Neuron (in vitro differentiated cells): ENCODE data around the gene ADAMTS2.

Source experiments
- H2AFZ ChIP-seq: one replicate; pipeline ENCODE4 v1.6.1; 2013; ENCODE audit warnings: low read depth, mild to moderate bottlenecking, inconsistent platforms, low read length, moderate library complexity
- H3K27me3 ChIP-seq: one replicate; pipeline ENCODE4 v1.6.1; 2013; ENCODE audit warnings: low read length; ENCODE audit not compliant: insufficient read depth
- H3K36me3 ChIP-seq: one replicate; pipeline ENCODE4 v1.6.1; 2013; ENCODE audit warnings: low read length; ENCODE audit not compliant: insufficient read depth
- H3K4me1 ChIP-seq: one replicate; pipeline ENCODE4 v1.6.1; 2013; ENCODE audit warnings: low read length; ENCODE audit not compliant: insufficient read depth
- H3K4me3 ChIP-seq: 2 replicates; pipeline ENCODE4 v1.5.1; 2013; ENCODE audit warnings: mild to moderate bottlenecking, low read length, moderate library complexity
- H3K9me3 ChIP-seq: one replicate; pipeline ENCODE4 v1.6.1; 2013; ENCODE audit warnings: low read length

ADAMTS2 gene

GRCh38 chr5:179195561-179196404 is 149.5 kb downstream of the ADAMTS2 start:
- Histone ChIP-seq H3K4me3 (no peak overlapping the region), H3K4me1 (no peaks in the 10 kb centered on the region), H2AFZ (no peak overlapping the region), H3K27me3 (peaks cover 6% of the 10 kb centered on the region), H3K9me3 (no peaks in the 10 kb centered on the region), H3K36me3 (no peaks in the 10 kb centered on the region)

DNA sequence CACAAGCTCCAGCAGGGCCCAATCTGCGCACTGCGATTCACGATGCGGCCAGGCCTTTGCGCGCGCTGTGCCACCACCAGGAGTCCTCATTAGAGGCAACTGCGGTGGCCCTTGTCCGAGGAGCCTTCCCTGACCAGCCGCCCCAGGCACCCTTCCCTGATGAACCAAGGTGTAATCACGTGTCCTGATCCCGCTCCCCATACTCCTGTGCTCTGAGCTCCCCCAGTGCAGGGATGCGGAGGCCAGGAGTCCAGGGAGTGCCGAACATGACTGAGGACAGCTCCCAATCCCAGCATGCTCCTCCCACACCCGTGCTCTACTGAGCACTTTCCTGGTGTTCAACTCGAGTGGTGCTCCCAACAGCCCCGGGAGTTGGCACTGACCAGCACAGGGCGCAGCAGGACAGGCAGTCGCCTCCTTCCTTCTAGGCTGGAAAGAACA is 150.3 kb downstream of the ADAMTS2 start:
- no peaks in the 10 kb centered on the region for H3K36me3 ChIP-seq

GRCh38 chr5:179194201-179194910 is 150.9 kb downstream of the ADAMTS2 start:
- H3K9me3 ChIP-seq, result no peaks in the 10 kb centered on the region
- H3K36me3 ChIP-seq, result no peaks in the 10 kb centered on the region
- H3K4me3 ChIP-seq, result no peak overlapping the region
- no peaks in the 10 kb centered on the region for H3K4me1 ChIP-seq
- peaks cover 6% of the 10 kb centered on the region for H3K27me3 ChIP-seq
- H2AFZ ChIP-seq, result no peak overlapping the region

More for the DNA sequence above, 150.3 kb downstream of the ADAMTS2 start:
- no peak overlapping the region for H3K4me3 ChIP-seq
- no peaks in the 10 kb centered on the region for H3K9me3 ChIP-seq
- H3K27me3 ChIP-seq, result peaks cover 6% of the 10 kb centered on the region
- no peak overlapping the region for H2AFZ ChIP-seq
- H3K4me1 ChIP-seq, result no peaks in the 10 kb centered on the region

GRCh38 chr5:179193746-179194145 is 151.5 kb downstream of the ADAMTS2 start:
- no peak overlapping the region for H3K4me3 ChIP-seq
- no peaks in the 10 kb centered on the region for H3K9me3 ChIP-seq

DNA sequence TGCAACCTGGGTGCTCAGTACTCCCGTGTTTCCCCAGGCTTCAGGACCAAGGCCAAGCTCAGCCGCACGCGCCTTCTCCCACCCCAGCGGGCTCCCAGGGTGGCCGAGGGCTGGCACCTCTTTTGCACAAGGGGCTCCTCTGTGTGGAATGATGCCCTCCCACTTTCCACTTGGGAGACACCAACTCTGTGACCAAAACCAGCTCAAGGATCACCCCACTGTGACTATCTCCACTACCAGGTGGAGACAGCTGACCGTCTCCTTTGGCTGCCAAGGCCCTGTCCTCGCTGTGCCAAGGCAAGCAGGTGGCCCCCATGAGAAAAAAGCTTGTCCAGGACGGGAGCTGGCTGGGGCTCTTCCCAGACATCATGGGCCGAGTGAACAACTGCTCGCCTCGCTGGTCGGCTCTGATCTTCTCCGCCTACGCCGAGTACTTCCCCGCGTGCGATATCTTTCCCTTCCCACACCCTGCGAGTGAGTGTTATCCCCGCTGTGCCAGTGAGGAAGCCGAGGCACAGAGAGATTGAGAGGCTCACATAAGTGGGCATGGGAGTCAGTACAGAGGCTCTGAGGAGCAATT is 152.3 kb downstream of the ADAMTS2 start:
- H3K4me3 ChIP-seq, result no peak overlapping the region
- H2AFZ ChIP-seq, result no peak overlapping the region
- peaks cover 6% of the 10 kb centered on the region for H3K27me3 ChIP-seq
- H3K4me1 ChIP-seq, result no peaks in the 10 kb centered on the region
- H3K36me3 ChIP-seq, result no peaks in the 10 kb centered on the region
- no peaks in the 10 kb centered on the region for H3K9me3 ChIP-seq

More at GRCh38 chr5:179193746-179194145, 151.5 kb downstream of the ADAMTS2 start:
- Histone ChIP-seq H3K27me3 (peaks cover 6% of the 10 kb centered on the region), H3K36me3 (no peaks in the 10 kb centered on the region), H2AFZ (no peak overlapping the region), H3K4me1 (no peaks in the 10 kb centered on the region)

GRCh38 chr5:179192185-179192890 is 152.9 kb downstream of the ADAMTS2 start:
- H2AFZ ChIP-seq, result no peak overlapping the region
- no peaks in the 10 kb centered on the region for H3K9me3 ChIP-seq
- H3K36me3 ChIP-seq, result no peaks in the 10 kb centered on the region
- no peak overlapping the region for H3K4me3 ChIP-seq
- no peaks in the 10 kb centered on the region for H3K4me1 ChIP-seq
- H3K27me3 ChIP-seq, result peaks cover 6% of the 10 kb centered on the region

DNA sequence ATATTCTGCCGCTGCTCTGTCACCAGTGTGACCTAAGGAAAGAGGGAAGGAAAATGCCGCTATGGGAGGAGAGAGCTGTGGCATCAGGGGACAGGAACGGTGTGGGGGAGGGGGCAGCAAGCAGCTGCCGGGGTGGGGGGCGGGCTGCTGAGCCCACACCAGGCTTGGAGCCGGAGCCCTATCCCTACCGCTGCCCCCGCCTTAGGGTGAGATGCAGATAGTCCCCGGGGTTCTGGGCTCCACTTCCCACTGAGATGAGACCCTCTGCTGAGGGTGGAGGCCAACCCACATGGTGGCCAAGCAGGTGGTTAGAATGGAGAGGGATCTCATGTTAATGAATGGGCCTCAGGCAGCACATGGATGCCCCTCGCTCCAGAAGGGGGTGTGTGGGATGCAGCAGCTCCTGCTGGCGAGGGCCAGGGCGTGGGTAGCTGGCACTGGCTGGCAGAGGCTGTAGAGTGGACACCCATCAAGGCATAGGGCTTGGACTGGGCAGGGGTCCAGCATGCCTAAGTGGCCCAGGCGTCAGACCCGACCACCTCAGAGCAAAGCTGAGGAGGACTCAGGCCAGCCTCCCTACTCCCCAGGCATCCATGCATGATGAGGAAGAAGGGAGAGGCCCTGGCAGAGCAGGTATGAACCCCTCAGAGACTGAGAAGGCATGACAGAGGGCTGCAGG is 153.6 kb downstream of the ADAMTS2 start:
- Histone ChIP-seq H3K27me3 (peaks cover 6% of the 10 kb centered on the region), H2AFZ (no peak overlapping the region), H3K4me1 (no peaks in the 10 kb centered on the region), H3K36me3 (no peaks in the 10 kb centered on the region), H3K9me3 (no peaks in the 10 kb centered on the region), H3K4me3 (no peak overlapping the region)

DNA sequence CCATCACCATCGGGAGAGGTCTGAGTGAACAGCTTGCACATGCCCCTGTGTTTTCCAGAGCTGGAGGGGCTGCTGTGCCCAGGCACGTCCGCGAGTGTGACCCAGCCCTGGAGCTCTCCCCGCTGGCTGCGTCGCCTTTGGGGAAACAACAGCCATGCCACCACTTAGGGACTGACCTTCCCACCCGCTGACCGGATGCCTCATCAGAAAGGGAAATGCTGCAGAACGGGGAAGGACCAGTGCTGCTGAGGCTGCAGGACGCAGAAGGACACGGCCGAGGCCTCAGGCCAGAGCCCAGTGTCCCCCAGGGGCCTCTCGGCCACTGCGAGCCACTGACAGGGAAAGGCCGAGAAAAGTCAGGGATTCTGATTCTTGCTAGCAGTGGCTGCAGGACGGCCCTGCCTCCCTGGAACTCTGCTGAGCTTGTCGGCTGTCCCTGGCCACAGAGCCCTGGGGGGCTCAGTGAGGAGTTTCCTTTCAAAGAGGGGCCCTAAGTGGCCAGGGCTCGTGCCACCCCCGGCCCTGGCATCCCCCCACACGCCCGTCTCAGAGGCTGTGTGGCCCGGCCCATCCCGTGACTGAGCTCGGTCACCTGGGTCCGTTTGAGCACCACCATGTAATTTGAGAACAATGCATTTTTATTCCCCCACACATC is 154.3 kb downstream of the ADAMTS2 start:
- peaks cover 6% of the 10 kb centered on the region for H3K27me3 ChIP-seq
- no peak overlapping the region for H3K4me3 ChIP-seq
- no peaks in the 10 kb centered on the region for H3K4me1 ChIP-seq
- H3K36me3 ChIP-seq, result no peaks in the 10 kb centered on the region
- no peak overlapping the region for H2AFZ ChIP-seq
- no peaks in the 10 kb centered on the region for H3K9me3 ChIP-seq

DNA sequence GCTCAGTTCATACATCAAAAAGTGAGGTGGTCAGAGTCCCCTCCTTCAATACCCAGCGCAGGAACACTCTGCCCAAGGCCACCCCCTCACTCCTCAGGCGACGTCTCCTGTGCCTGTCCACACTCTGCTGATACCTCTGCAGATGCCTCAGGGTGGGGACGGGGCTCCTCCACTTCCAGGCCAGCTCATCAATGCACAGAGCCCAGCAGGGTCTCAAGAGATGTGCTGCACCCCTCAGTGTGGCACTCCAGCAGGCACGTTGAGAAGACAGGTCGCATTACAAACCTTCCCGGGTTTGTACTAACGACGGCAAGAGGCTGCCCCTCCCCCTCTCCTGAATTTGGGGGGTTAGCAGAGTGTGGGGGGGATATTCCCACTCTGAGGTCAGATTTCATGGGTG is 156.6 kb downstream of the ADAMTS2 start:
- H3K4me1 ChIP-seq, result no peaks in the 10 kb centered on the region
- H3K9me3 ChIP-seq, result no peaks in the 10 kb centered on the region
- H2AFZ ChIP-seq, result no peak overlapping the region
- H3K27me3 ChIP-seq, result peaks cover 6% of the 10 kb centered on the region
- no peaks in the 10 kb centered on the region for H3K36me3 ChIP-seq
- no peak overlapping the region for H3K4me3 ChIP-seq

- H3K4me3 ChIP-seq, result no peak overlapping the region
- no peaks in the 10 kb centered on the region for H3K4me1 ChIP-seq
- H2AFZ ChIP-seq, result no peak overlapping the region
- no peaks in the 10 kb centered on the region for H3K36me3 ChIP-seq
- no peaks in the 10 kb centered on the region for H3K9me3 ChIP-seq
- peaks cover 6% of the 10 kb centered on the region for H3K27me3 ChIP-seq
Measured at GRCh38 chr5:179187681-179188575, 157.3 kb downstream of the ADAMTS2 start.

DNA sequence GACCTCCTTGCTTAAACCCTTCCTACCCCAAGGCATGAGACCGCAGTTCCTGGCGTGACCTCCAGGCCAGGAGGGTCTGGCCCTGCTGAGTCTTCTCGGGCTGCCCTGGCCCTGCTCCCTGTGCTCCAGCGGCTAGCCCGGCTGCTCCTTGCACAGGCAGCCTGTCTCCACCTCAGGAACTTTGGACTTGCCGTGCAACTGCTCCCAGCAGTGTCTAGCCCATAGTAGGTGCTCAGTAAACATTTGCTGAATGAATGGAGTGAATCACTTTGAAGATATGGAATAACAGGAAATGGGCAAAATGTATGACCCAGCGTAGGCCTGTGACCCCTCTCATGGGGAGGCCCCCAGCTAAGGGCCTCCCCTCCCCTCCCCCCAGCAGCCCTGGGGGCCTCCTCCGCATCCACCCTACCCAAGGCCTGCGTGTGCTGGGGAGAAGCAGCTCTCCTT is 158.0 kb downstream of the ADAMTS2 start:
- Histone ChIP-seq H3K4me3 (no peak overlapping the region), H3K36me3 (no peaks in the 10 kb centered on the region)

More for the DNA sequence above, 158.0 kb downstream of the ADAMTS2 start:
- H3K27me3 ChIP-seq, result peaks cover 3% of the 10 kb centered on the region
- no peaks in the 10 kb centered on the region for H3K9me3 ChIP-seq
- no peaks in the 10 kb centered on the region for H3K4me1 ChIP-seq
- H2AFZ ChIP-seq, result no peak overlapping the region
